Motor neuron (in vitro differentiated cells): ENCODE results near the gene INSL3. TPM values are rescaled to one million over a fixed set of nuclear protein-coding genes. Genes with fewer than 3 reads are reported as not detected.

Experiments used
- ATAC-seq, 8 experiments: fragments of 200-7000 bp; cut with Tn5 transposase; replicated peaks in 6 of 8; 2 replicates each; pipeline ENCODE4 v1.8.0; 2021; ENCODE audit warnings: mild to moderate bottlenecking in 8 of 8, moderate library complexity in 8 of 8
- H3K27ac ChIP-seq, 2 donors: fragments of 250-450 bp; sonication (Bioruptor Pico); 2 replicates each; pipeline ENCODE4 v1.9.0; 2021; ENCODE audit warnings: antibody characterized with exemption in 2 of 2, mild to moderate bottlenecking in 2 of 2, moderate library complexity in 1 of 2
- H3K4me1 ChIP-seq, 2 donors: fragments of 250-450 bp; sonication (Bioruptor Pico); replicated peaks in 1 of 2; 2 replicates each; pipeline ENCODE4 v1.6.1; 2021; ENCODE audit warnings: antibody characterized with exemption in 2 of 2, mild to moderate bottlenecking in 2 of 2, moderate library complexity in 1 of 2
- H3K4me3 ChIP-seq, 5 donors: fragments of 250-450 bp; sonication (Bioruptor Pico); 2 replicates each; pipeline ENCODE4 v1.9.0; 2021; ENCODE audit warnings: antibody characterized with exemption in 5 of 5, mild to moderate bottlenecking in 5 of 5, moderate library complexity in 4 of 5
- whole genome bisulfite sequencing, 10 experiments: fragments of 450-650 bp; shearing (Covaris generic); methylation state at CpG; one replicate each; pipeline ENCODE4 v1.0.0; 2022; 5-methylcytosine and 5-hydroxymethylcytosine counted together
- in situ Hi-C, 9 experiments: fragments of 400-800 bp; cut with MboI; loops; one replicate each; pipeline ENCODE4 v1.15.0; 2021; ENCODE audit warnings: low sequenced_read_pairs in 9 of 9, low pct_unique_long_range_greater_than_20kb in 2 of 9; ENCODE audit not compliant: unreplicated experiment in 9 of 9
- total RNA-seq, 8 experiments: library from RNA; unstranded; fragments of 300-600 nt; gene quantifications; 2 replicates each; pipeline versions ENCODE4 v1.2.3 to v1.2.4, GENCODE V29; 2022

The INSL3 gene
- total RNA-seq, 8 experiments from 2014 or later, result 0.38 to 1.6 (median 0.55) TPM; not detected in 4

- peak overlapping the region; percentile 87 to 98 for H3K27ac ChIP-seq
- in situ Hi-C loops, result no loop called here
- WGBS, 10 experiments, result 0 to 12% methylated on average over 3 to 5 of the region's 29 CpGs; no CpG with 5 or more reads in 8 of the 10 experiments
These were observed 8.7 kb upstream of the INSL3 start for GRCh38 chr19:17829855-17830566.

GRCh38 chr19:17826508-17827056, 5.3 kb upstream of the INSL3 start:
- Histone ChIP-seq H3K4me1 (no peaks in the 10 kb centered on the region), H3K4me3 (no peak overlapping the region), H3K27ac (no peak overlapping the region)
- 50 to 94% (median 67%) methylated on average over 1 to 5 of the region's 13 CpGs; no CpG with 5 or more reads in 3 of the 10 experiments for WGBS, 10 experiments
- ATAC-seq, result no peak
- in situ Hi-C loops, result no loop called here

More at GRCh38 chr19:17829855-17830566, 8.7 kb upstream of the INSL3 start:
- peak overlapping the region; percentile 32 to 47 (median 42) for H3K4me3 ChIP-seq
- ATAC-seq, result peak; percentile 61 to 85 (median 76)
- peaks cover 0 to 3% of the 10 kb centered on the region in 2 donors for H3K4me1 ChIP-seq

GRCh38 chr19:17824339-17824738, 3.0 kb upstream of the INSL3 start:
- WGBS, 10 experiments, result 0 to 18% methylated on average over 1 to 3 of the region's 8 CpGs; no CpG with 5 or more reads in 8 of the 10 experiments
- Histone ChIP-seq H3K27ac (no peak overlapping the region), H3K4me3 (no peak overlapping the region), H3K4me1 (no peaks in the 10 kb centered on the region)
- in situ Hi-C loops, result no loop called here
- peak in 4 of 8 experiments; percentile 14 to 26 (median 22) for ATAC-seq

GRCh38 chr19:17817668-17818363, 3.5 kb downstream of the INSL3 start:
- no peak overlapping the region for H3K27ac ChIP-seq
- 19 to 100% (median 72%) methylated on average over 1 to 5 of the region's 13 CpGs; no CpG with 5 or more reads in 4 of the 10 experiments for WGBS, 10 experiments
- ATAC-seq, result no peak
- in situ Hi-C loops, result no loop called here
- H3K4me3 ChIP-seq, result no peak overlapping the region
- H3K4me1 ChIP-seq, result no peaks in the 10 kb centered on the region

- WGBS, 10 experiments, result 17 to 83% (median 50%) methylated on average over 1 to 2 of the region's 5 CpGs; no CpG with 5 or more reads in 3 of the 10 experiments
- no peaks in the 10 kb centered on the region for H3K4me1 ChIP-seq
- in situ Hi-C loops, result no loop called here
- no peak overlapping the region for H3K4me3 ChIP-seq
- ATAC-seq, result no peak
- no peak overlapping the region for H3K27ac ChIP-seq
These were observed 9.2 kb downstream of the INSL3 start for GRCh38 chr19:17812099-17812498.

GRCh38 chr19:17811681-17812080, 9.6 kb downstream of the INSL3 start:
- H3K4me3 ChIP-seq, result no peak overlapping the region
- in situ Hi-C loops, result no loop called here
- no peak overlapping the region for H3K27ac ChIP-seq
- no peaks in the 10 kb centered on the region for H3K4me1 ChIP-seq
- ATAC-seq, result no peak
- 67 to 72% (median 72%) methylated on average over 3 to 5 of the region's 20 CpGs; no CpG with 5 or more reads in 7 of the 10 experiments for WGBS, 10 experiments

- in situ Hi-C loops, result no loop called here
- no peaks in the 10 kb centered on the region for H3K4me1 ChIP-seq
- H3K4me3 ChIP-seq, result no peak overlapping the region
- 50 to 100% (median 98%) methylated on average over 1 to 2 of the region's 2 CpGs; no CpG with 5 or more reads in 6 of the 10 experiments for WGBS, 10 experiments
- no peak for ATAC-seq
- no peak overlapping the region for H3K27ac ChIP-seq
These were observed 10.2 kb downstream of the INSL3 start for GRCh38 chr19:17811103-17811502.

GRCh38 chr19:17807731-17808316, 13.5 kb downstream of the INSL3 start:
- no peak for ATAC-seq
- Histone ChIP-seq H3K27ac (no peak overlapping the region), H3K4me1 (no peaks in the 10 kb centered on the region), H3K4me3 (no peak overlapping the region)
- 63 to 80% (median 80%) methylated on average over 1 to 5 of the region's 38 CpGs; no CpG with 5 or more reads in 7 of the 10 experiments for WGBS, 10 experiments
- in situ Hi-C loops, result no loop called here

GRCh38 chr19:17806945-17807344, 14.4 kb downstream of the INSL3 start:
- WGBS, 10 experiments, result 20 to 83% (median 71%) methylated on average over 1 to 2 of the region's 3 CpGs; no CpG with 5 or more reads in 6 of the 10 experiments
- no peak overlapping the region for H3K4me3 ChIP-seq
- no peak for ATAC-seq
- in situ Hi-C loops, result no loop called here
- no peaks in the 10 kb centered on the region for H3K4me1 ChIP-seq
- H3K27ac ChIP-seq, result no peak overlapping the region

GRCh38 chr19:17805427-17805826, 15.9 kb downstream of the INSL3 start:
- 65 to 100% (median 80%) methylated on average over 1 to 4 of the region's 4 CpGs; no CpG with 5 or more reads in 3 of the 10 experiments for WGBS, 10 experiments
- in situ Hi-C loops, result no loop called here
- Histone ChIP-seq H3K4me1 (no peaks in the 10 kb centered on the region), H3K4me3 (no peak overlapping the region), H3K27ac (no peak overlapping the region)
- no peak for ATAC-seq

- Histone ChIP-seq H3K4me1 (no peaks in the 10 kb centered on the region), H3K4me3 (no peak overlapping the region), H3K27ac (no peak overlapping the region)
- no peak for ATAC-seq
- WGBS, 10 experiments, result 33 to 100% (median 76%) methylated on average over 1 to 8 of the region's 14 CpGs; no CpG with 5 or more reads in 6 of the 10 experiments
- in situ Hi-C loops, result no loop called here
These were observed 17.9 kb downstream of the INSL3 start for GRCh38 chr19:17803264-17803896.

- in situ Hi-C loops, result no loop called here
These were observed 19.0 kb downstream of the INSL3 start for GRCh38 chr19:17802137-17802858.

More at GRCh38 chr19:17802137-17802858, 19.0 kb downstream of the INSL3 start:
- no peak overlapping the region for H3K4me3 ChIP-seq
- 38 to 90% (median 64%) methylated on average over 2 to 8 of the region's 12 CpGs; no CpG with 5 or more reads in 2 of the 10 experiments for WGBS, 10 experiments
- no peak overlapping the region for H3K27ac ChIP-seq
- no peaks in the 10 kb centered on the region for H3K4me1 ChIP-seq
- no peak for ATAC-seq
